DND-41 (cell line): ENCODE data around the gene ZDHHC12.
A peak's percentile ranks its signal among the peaks of the same experiment; 100 is the strongest.

Experiments
- ATAC-seq: fragments of 200-7000 bp; cut with Tn5 transposase; 3 replicates; pipeline ENCODE4 v1.9.1; 2021; ENCODE audit warnings: low read depth; ENCODE audit not compliant: insufficient read depth
- DNase-seq: peaks from one replicate; pipeline ENCODE4 v3.0.0-alpha.2; 2020
- H2AFZ ChIP-seq: 2 replicates; pipeline ENCODE4 v1.6.0; 2012; ENCODE audit warnings: low read depth, low read length
- H3K27ac ChIP-seq: 2 replicates; pipeline ENCODE4 v1.5.1; 2012; ENCODE audit warnings: low read length, inconsistent platforms
- H3K27me3 ChIP-seq: fragments of 200-600 bp; sonication (generic); 2 replicates; pipeline ENCODE4 v1.6.0; 2012; ENCODE audit warnings: low read length, mild to moderate bottlenecking, inconsistent platforms; ENCODE audit not compliant: insufficient read depth, poor library complexity
- H3K36me3 ChIP-seq: 2 replicates; pipeline ENCODE4 v1.5.1; 2012; ENCODE audit warnings: low read length, inconsistent platforms; ENCODE audit not compliant: insufficient read depth
- H3K4me1 ChIP-seq: 2 replicates; pipeline ENCODE4 v1.5.1; 2012; ENCODE audit warnings: mild to moderate bottlenecking, low read length; ENCODE audit not compliant: insufficient read depth
- H3K4me2 ChIP-seq: 2 replicates; pipeline ENCODE4 v1.6.0; 2012; ENCODE audit warnings: mild to moderate bottlenecking, moderate library complexity, low read length, inconsistent platforms; ENCODE audit not compliant: insufficient read depth
- H3K4me3 ChIP-seq, 2 experiments: fragments of 200-600 bp in 1 of 2; shearing (Covaris generic) in 1 of 2; 2 replicates each; pipeline ENCODE4 v1.5.1; 2012 to 2016; ENCODE audit warnings: inconsistent platforms in 2 of 2, low read length in 2 of 2, mild to moderate bottlenecking in 2 of 2, low read depth in 1 of 2, moderate library complexity in 1 of 2
- H3K79me2 ChIP-seq: 2 replicates; pipeline ENCODE4 v1.6.0; 2012; ENCODE audit warnings: low read length, inconsistent platforms; ENCODE audit not compliant: insufficient read depth
- H3K9ac ChIP-seq: 2 replicates; pipeline ENCODE4 v1.6.0; 2012; ENCODE audit warnings: low read depth, mild to moderate bottlenecking, inconsistent platforms, low read length, moderate library complexity
- H3K9me3 ChIP-seq: 2 replicates; pipeline ENCODE4 v1.5.1; 2012; ENCODE audit warnings: low read length, moderate library complexity, mild to moderate bottlenecking, inconsistent platforms; ENCODE audit not compliant: insufficient read depth, severe bottlenecking
- H4K20me1 ChIP-seq: 2 replicates; pipeline ENCODE4 v1.6.0; 2012; ENCODE audit warnings: low read length; ENCODE audit not compliant: insufficient read depth
- EZH2 ChIP-seq: IDR thresholded peaks from 3 replicates; pipeline ENCODE4 v1.6.1; 2012; ENCODE audit warnings: borderline replicate concordance, low read depth, mild to moderate bottlenecking, moderate library complexity, low read length, inconsistent platforms; ENCODE audit not compliant: severe bottlenecking
- TF ChIP-seq, protein P1 (sequence below): IDR thresholded peaks from 2 replicates; pipeline ENCODE4 v1.5.1; 2012; ENCODE audit warnings: borderline replicate concordance, low read length, moderate library complexity, mild to moderate bottlenecking; ENCODE audit not compliant: poor library complexity, severe bottlenecking; ENCODE audit errors: extremely low read depth

ZDHHC12 gene

DNA sequence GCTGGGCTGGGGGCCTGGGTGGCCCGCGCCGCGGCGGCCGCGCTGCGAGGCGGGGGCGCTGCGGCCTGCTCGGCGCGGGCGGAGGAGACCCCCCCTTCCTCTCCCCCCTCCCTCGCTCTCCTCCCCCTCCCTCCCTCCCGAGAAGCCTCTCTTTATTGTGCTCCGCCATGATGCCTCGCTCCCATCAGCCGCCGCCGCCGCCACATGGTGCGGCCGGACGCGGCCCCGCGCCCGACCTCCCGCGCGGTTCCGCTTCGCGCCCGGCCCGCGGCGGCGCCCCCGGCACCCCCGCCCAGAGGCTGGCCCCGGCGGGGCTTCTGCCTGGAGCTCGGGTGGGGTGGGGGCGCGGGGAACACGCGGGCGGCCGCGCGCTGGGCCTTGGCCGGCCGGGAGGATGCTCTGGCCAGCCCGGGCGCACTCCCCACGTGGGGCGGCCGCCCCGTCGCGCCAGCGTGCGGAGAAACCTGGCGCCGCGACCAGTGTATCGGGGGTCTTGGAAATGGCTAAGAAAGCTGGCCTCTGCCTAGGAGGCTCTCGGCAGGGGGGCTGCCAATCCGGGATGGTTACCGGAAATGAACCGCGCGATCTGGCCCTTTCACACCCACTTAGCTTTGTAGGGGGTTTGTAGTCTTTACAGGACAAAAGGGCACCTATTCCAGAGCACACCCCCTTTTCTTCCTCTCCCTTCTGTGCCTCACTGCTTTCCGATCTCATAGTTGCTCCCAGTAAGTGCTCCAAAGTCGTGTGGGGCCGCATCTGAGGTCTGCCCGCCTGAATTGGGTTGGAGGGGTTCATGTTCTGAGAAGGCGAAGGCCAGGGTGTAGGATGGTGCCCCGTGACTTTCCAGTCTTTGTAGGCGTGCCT, 33.9 kb downstream of the ZDHHC12 start:
- H3K79me2 ChIP-seq, result peaks cover 46% of the 10 kb centered on the region
- H3K4me1 ChIP-seq, result peaks cover 52% of the 10 kb centered on the region
- peak overlapping the region; percentile 86 for H3K27ac ChIP-seq
- peaks cover 47% of the 10 kb centered on the region for H3K36me3 ChIP-seq
- H3K9me3 ChIP-seq, result no peaks in the 10 kb centered on the region
- H3K9ac ChIP-seq, result peak overlapping the region; percentile 84
- H2AFZ ChIP-seq, result no peak overlapping the region; the same call in 1 of the 2 replicates
- H4K20me1 ChIP-seq, result peaks cover 31% of the 10 kb centered on the region
- TF ChIP-seq, protein P1, sequence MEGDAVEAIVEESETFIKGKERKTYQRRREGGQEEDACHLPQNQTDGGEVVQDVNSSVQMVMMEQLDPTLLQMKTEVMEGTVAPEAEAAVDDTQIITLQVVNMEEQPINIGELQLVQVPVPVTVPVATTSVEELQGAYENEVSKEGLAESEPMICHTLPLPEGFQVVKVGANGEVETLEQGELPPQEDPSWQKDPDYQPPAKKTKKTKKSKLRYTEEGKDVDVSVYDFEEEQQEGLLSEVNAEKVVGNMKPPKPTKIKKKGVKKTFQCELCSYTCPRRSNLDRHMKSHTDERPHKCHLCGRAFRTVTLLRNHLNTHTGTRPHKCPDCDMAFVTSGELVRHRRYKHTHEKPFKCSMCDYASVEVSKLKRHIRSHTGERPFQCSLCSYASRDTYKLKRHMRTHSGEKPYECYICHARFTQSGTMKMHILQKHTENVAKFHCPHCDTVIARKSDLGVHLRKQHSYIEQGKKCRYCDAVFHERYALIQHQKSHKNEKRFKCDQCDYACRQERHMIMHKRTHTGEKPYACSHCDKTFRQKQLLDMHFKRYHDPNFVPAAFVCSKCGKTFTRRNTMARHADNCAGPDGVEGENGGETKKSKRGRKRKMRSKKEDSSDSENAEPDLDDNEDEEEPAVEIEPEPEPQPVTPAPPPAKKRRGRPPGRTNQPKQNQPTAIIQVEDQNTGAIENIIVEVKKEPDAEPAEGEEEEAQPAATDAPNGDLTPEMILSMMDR, result no peak
- no peak for TF ChIP-seq EZH2
- H3K4me2 ChIP-seq, result peak overlapping the region; percentile 64
- ATAC-seq, result no peak
- peak overlapping the region; percentile 79 to 88; a peak in 3 of 4 replicates for H3K4me3 ChIP-seq
- peak; percentile 68 for DNase-seq
- no peaks in the 10 kb centered on the region for H3K27me3 ChIP-seq

DNA sequence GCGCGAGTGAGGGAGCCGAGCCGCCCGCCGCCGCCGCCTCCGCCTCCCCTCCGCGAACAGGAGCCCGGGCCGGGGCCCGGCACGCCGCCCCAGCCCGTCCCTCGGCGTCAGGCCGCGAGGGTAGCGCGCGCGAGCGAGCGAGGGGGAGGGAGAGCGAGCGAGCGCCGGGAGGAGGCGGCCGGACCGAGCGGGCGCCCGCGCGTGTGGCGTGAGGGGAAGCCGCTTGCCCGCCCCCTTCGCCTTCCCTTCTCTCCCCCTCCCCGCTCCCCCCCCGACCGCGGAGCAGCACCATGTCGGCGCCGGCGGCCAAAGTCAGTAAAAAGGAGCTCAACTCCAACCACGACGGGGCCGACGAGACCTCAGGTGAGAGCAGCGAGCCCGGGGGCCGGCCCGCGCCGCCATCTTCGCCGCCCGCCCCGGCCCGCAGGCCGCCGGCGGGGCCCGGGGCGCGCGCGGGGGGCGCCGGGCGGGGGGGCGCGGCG, 34.6 kb downstream of the ZDHHC12 start:
- peaks cover 46% of the 10 kb centered on the region for H3K79me2 ChIP-seq
- H4K20me1 ChIP-seq, result peaks cover 31% of the 10 kb centered on the region
- DNase-seq, result no peak
- peak overlapping the region; percentile 84 for H3K9ac ChIP-seq
- peaks cover 44% of the 10 kb centered on the region for H3K36me3 ChIP-seq
- H3K4me3 ChIP-seq, result peak overlapping the region; percentile 38 to 88; a peak in 3 of 4 replicates
- no peaks in the 10 kb centered on the region for H3K27me3 ChIP-seq
- no peak overlapping the region for H2AFZ ChIP-seq
- ATAC-seq, result peak; percentile 1; the same call in 1 of the 3 replicates
- TF ChIP-seq, protein P1, result no peak
- no peak for TF ChIP-seq EZH2
- H3K4me1 ChIP-seq, result peaks cover 60% of the 10 kb centered on the region
- H3K27ac ChIP-seq, result peak overlapping the region; percentile 78
- H3K4me2 ChIP-seq, result no peak overlapping the region
- no peaks in the 10 kb centered on the region for H3K9me3 ChIP-seq

DNA sequence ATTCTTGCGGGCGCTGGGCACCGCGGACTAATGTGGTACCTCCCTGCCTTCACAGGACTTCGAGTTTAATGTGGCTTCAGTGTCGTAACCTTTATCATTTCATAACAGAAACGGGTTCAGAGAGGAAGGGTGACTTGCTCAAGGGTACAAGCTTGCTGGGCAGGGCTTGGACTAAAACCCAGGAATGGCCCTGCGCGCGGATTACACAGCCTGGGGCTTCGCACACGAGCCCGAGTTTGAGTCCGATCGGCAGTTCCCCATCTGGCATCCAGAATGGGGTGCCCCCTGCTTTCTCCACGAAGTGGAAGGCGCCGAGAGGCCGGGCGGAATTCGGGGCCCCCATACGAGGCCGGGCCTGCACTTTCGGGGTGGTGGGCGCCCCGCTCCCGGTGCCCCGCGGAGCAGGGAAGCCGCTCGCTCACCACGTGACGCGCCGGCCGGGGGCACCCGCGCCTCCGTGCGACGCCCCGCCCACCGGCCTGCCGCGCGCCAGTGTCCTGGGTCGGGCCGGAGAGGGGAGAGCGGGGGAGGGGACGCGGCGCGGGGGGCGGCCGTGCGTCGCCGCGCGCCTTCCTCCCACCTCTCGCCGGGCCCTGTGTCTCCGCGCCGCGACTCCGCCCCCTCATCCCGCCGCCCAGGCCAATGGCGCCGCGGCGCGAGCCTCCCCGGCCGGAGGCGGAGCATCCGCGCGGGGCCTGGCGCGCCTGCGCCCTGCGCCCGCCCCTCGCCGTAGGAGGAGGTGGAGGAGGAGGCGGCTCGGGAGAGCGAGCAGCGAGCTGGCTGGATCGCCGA, 35.2 kb downstream of the ZDHHC12 start, which contains the start of gene SET:
Gene SET, plus strand, starts transcription at position 722 of the 792 bp plus-strand sequence. CDS start 361 bp downstream, outside the sequence.
- H3K79me2 ChIP-seq, result peaks cover 52% of the 10 kb centered on the region
- H3K9ac ChIP-seq, result peak within 1 kb of the TSS; percentile 84
- H3K27ac ChIP-seq, result peak within 1 kb of the TSS; percentile 90
- peak within 1 kb of the TSS; percentile 82 for H3K4me2 ChIP-seq
- no peaks in the 10 kb centered on the region for H3K9me3 ChIP-seq
- DNase-seq, result peak; percentile 93
- H3K4me3 ChIP-seq, result peak within 1 kb of the TSS; percentile 79 to 88; a peak in 3 of 4 replicates
- peaks cover 37% of the 10 kb centered on the region for H3K36me3 ChIP-seq
- H2AFZ ChIP-seq, result peak within 1 kb of the TSS; percentile 76
- peak; percentile 80 for ATAC-seq
- no peaks in the 10 kb centered on the region for H3K27me3 ChIP-seq
- TF ChIP-seq, protein P1, result no peak
- TF ChIP-seq EZH2, result no peak
- peaks cover 27% of the 10 kb centered on the region for H4K20me1 ChIP-seq
- peaks cover 66% of the 10 kb centered on the region for H3K4me1 ChIP-seq
